Endodermal cell (in vitro differentiated cells): ENCODE results near the gene GOLT1B. TPM values are rescaled to one million over a fixed set of nuclear protein-coding genes. Genes with fewer than 3 reads are reported as not detected.

ENCODE experiments used
- DNase-seq: peaks from one replicate; pipeline ENCODE4 v3.0.0-alpha.2; 2017
- H3K27ac ChIP-seq: 2 replicates; pipeline ENCODE4 v1.5.1; 2013; ENCODE audit warnings: mild to moderate bottlenecking, low read depth, low read length, moderate library complexity
- H3K27me3 ChIP-seq: 2 replicates; pipeline ENCODE4 v1.6.1; 2013; ENCODE audit warnings: mild to moderate bottlenecking, low read length, moderate library complexity; ENCODE audit not compliant: insufficient read depth, control insufficient read depth, poor library complexity, severe bottlenecking
- H3K36me3 ChIP-seq: 2 replicates; pipeline ENCODE4 v1.7.0; 2013; ENCODE audit warnings: mild to moderate bottlenecking, low read length, moderate library complexity; ENCODE audit not compliant: control insufficient read depth, insufficient read depth
- H3K4me1 ChIP-seq: one replicate; pipeline ENCODE4 v1.7.0; 2013; ENCODE audit warnings: low read length; ENCODE audit not compliant: control insufficient read depth, insufficient read depth
- H3K4me3 ChIP-seq: 2 replicates; pipeline ENCODE4 v1.5.1; 2013; ENCODE audit warnings: mild to moderate bottlenecking, low read length, moderate library complexity
- H3K9ac ChIP-seq: 2 replicates; pipeline ENCODE4 v1.6.1; 2013; ENCODE audit warnings: mild to moderate bottlenecking, low read length, moderate library complexity; ENCODE audit not compliant: poor library complexity, severe bottlenecking; ENCODE audit errors: extremely low read depth
- H3K9me3 ChIP-seq: 2 replicates; pipeline ENCODE4 v1.6.1; 2013; ENCODE audit warnings: mild to moderate bottlenecking, low read length, moderate library complexity; ENCODE audit not compliant: control insufficient read depth
- H3K27ac Mint-ChIP-seq: 2 replicates; pipeline ENCODE4 v1.8.0; 2020; ENCODE audit warnings: mixed read lengths
- H3K27me3 Mint-ChIP-seq: 2 replicates; pipeline ENCODE4 v1.8.0; 2021; ENCODE audit warnings: mild to moderate bottlenecking, mixed read lengths; ENCODE audit not compliant: insufficient read depth
- H3K36me3 Mint-ChIP-seq: 2 replicates; pipeline ENCODE4 v1.8.0; 2020; ENCODE audit warnings: low read depth, mixed read lengths
- H3K4me1 Mint-ChIP-seq: 2 replicates; pipeline ENCODE4 v1.8.0; 2020; ENCODE audit warnings: mixed read lengths
- H3K4me3 Mint-ChIP-seq: 2 replicates; pipeline ENCODE4 v1.8.0; 2020; ENCODE audit warnings: mild to moderate bottlenecking, moderate library complexity, mixed read lengths
- H3K9me3 Mint-ChIP-seq: 2 replicates; pipeline ENCODE4 v1.8.0; 2020; ENCODE audit warnings: mild to moderate bottlenecking, mixed read lengths
- CTCF ChIP-seq: fragments of 200-600 bp; sonication (generic); conservative IDR thresholded peaks from 2 replicates; pipeline ENCODE4 v1.5.0; 2021; ENCODE audit warnings: antibody characterized with exemption, mild to moderate bottlenecking
- WGBS, 2 experiments: methylation state at CpG; one replicate each; pipeline versions ENCODE4 v1.1.5 to v1.1.7; 2013; ENCODE audit warnings: missing lambda C conversion rate in 2 of 2, mixed read lengths in 1 of 2; ENCODE audit not compliant: insufficient coverage in 1 of 2, insufficient read length in 1 of 2; 5-methylcytosine and 5-hydroxymethylcytosine counted together
- total RNA-seq, 2 donors: library from RNA; stranded (reverse); fragmentation: NEBNext Ultra II Directional in 1 of 2; extraction: Animal tissue kit (Norgen Biotek cat#: 25700) in 1 of 2; gene quantifications; 2 replicates in 1 of 2; 3 replicates in 1 of 2; pipeline ENCODE4 v1.2.1, GENCODE V29; 2021

Gene GOLT1B
- total RNA-seq, 2 donors from 2014 or later = 38.2 to 67.2 TPM

- H3K27ac Mint-ChIP-seq = no peak overlapping the region
- 95 to 100% methylated on average over 4 of the region's 4 CpGs for WGBS, 2 experiments
- H3K4me3 Mint-ChIP-seq = no peak overlapping the region
Observed at GRCh38 chr12:21551841-21552465, 50.4 kb downstream of the GOLT1B start.

GRCh38 chr12:21552635-21553328, 51.2 kb downstream of the GOLT1B start:
- no peak for DNase-seq
- Histone ChIP-seq H3K9ac (no peak overlapping the region), H3K9me3 (peaks cover 7% of the 10 kb centered on the region), H3K4me3 (no peak overlapping the region), H3K27ac (no peak overlapping the region), H3K4me1 (no peaks in the 10 kb centered on the region), H3K36me3 (no peaks in the 10 kb centered on the region), H3K27me3 (no peaks in the 10 kb centered on the region)
- 71 to 78% methylated on average over 4 to 6 of the region's 6 CpGs for WGBS, 2 experiments
- Mint-ChIP-seq H3K27ac (no peak overlapping the region), H3K36me3 (no peaks in the 10 kb centered on the region), H3K9me3 (peaks cover 8% of the 10 kb centered on the region), H3K27me3 (peaks cover 3% of the 10 kb centered on the region), H3K4me3 (no peak overlapping the region), H3K4me1 (no peaks in the 10 kb centered on the region)
- no peak for TF ChIP-seq CTCF

More at GRCh38 chr12:21551841-21552465, 50.4 kb downstream of the GOLT1B start:
- Mint-ChIP-seq H3K9me3 (peaks cover 8% of the 10 kb centered on the region), H3K36me3 (no peaks in the 10 kb centered on the region), H3K4me1 (no peaks in the 10 kb centered on the region), H3K27me3 (peaks cover 3% of the 10 kb centered on the region)
- no peak for TF ChIP-seq CTCF
- Histone ChIP-seq H3K36me3 (no peaks in the 10 kb centered on the region), H3K27ac (no peak overlapping the region), H3K9ac (no peak overlapping the region), H3K4me1 (no peaks in the 10 kb centered on the region), H3K27me3 (no peaks in the 10 kb centered on the region), H3K9me3 (peaks cover 7% of the 10 kb centered on the region), H3K4me3 (no peak overlapping the region)
- no peak for DNase-seq

- Histone ChIP-seq H3K36me3 (no peaks in the 10 kb centered on the region), H3K9me3 (peaks cover 7% of the 10 kb centered on the region), H3K27me3 (no peaks in the 10 kb centered on the region), H3K27ac (no peak overlapping the region), H3K9ac (no peak overlapping the region), H3K4me3 (no peak overlapping the region), H3K4me1 (no peaks in the 10 kb centered on the region)
- Mint-ChIP-seq H3K4me3 (no peak overlapping the region), H3K4me1 (no peaks in the 10 kb centered on the region), H3K9me3 (peaks cover 8% of the 10 kb centered on the region), H3K27me3 (peaks cover 3% of the 10 kb centered on the region), H3K36me3 (no peaks in the 10 kb centered on the region), H3K27ac (no peak overlapping the region)
- no peak for TF ChIP-seq CTCF
- no peak for DNase-seq
Observed at GRCh38 chr12:21553329-21553675, 51.7 kb downstream of the GOLT1B start.
